ENCODE results near the gene AADAT.

AADAT gene

GRCh38 chr4:170090352-170091052 is 746 bp upstream of the AADAT start:
- TF ChIP-seq CTCF (conservative IDR thresholded peaks at IDR 0.05; ENCODE audit: low read depth, low read length) = no peak
- H3K4me3 ChIP-seq (ENCODE audit: low read depth, low read length) = peak overlapping the region; percentile 69
- peak; percentile 44 for DNase-seq (ENCODE audit: low read depth)

- H3K4me3 ChIP-seq (ENCODE audit: low read depth, low read length) = peak overlapping the region; percentile 69
- TF ChIP-seq CTCF (conservative IDR thresholded peaks at IDR 0.05; ENCODE audit: low read depth, low read length) = peak; percentile 7
- peak; percentile 52 for DNase-seq (ENCODE audit: low read depth)
These were observed 485 bp downstream of the AADAT start for GRCh38 chr4:170089274-170089667.

- DNase-seq (ENCODE audit: low read depth) = no peak
- no peak overlapping the region for H3K4me3 ChIP-seq (ENCODE audit: low read depth, low read length)
- no peak for TF ChIP-seq CTCF (conservative IDR thresholded peaks at IDR 0.05; ENCODE audit: low read depth, low read length)
These were observed 1.0 kb downstream of the AADAT start for GRCh38 chr4:170088716-170089115.

GRCh38 chr4:170087163-170087700 is 2.5 kb downstream of the AADAT start:
- no peak overlapping the region for H3K4me3 ChIP-seq (ENCODE audit: low read depth, low read length)
- peak; percentile 29 for DNase-seq (ENCODE audit: low read depth)
- no peak for TF ChIP-seq CTCF (conservative IDR thresholded peaks at IDR 0.05; ENCODE audit: low read depth, low read length)

GRCh38 chr4:170083541-170083940 is 6.2 kb downstream of the AADAT start:
- no peak for TF ChIP-seq CTCF (conservative IDR thresholded peaks at IDR 0.05; ENCODE audit: low read depth, low read length)
- DNase-seq (ENCODE audit: low read depth) = no peak

GRCh38 chr4:170080496-170080895 is 9.3 kb downstream of the AADAT start:
- TF ChIP-seq CTCF (conservative IDR thresholded peaks at IDR 0.05; ENCODE audit: low read depth, low read length) = no peak
- H3K4me3 ChIP-seq (ENCODE audit: low read depth, low read length) = no peak overlapping the region
- DNase-seq (ENCODE audit: low read depth) = no peak

More at GRCh38 chr4:170083541-170083940, 6.2 kb downstream of the AADAT start:
- no peak overlapping the region for H3K4me3 ChIP-seq (ENCODE audit: low read depth, low read length)

- H3K4me3 ChIP-seq (ENCODE audit: low read depth, low read length) = no peak overlapping the region
- TF ChIP-seq CTCF (conservative IDR thresholded peaks at IDR 0.05; ENCODE audit: low read depth, low read length) = no peak
- peak; percentile 2 for DNase-seq (ENCODE audit: low read depth)
These were observed 9.8 kb downstream of the AADAT start for GRCh38 chr4:170079981-170080380.

All from choroid plexus epithelial cell (primary cell).